GM18502 (cell line): Measurements from ENCODE around the gene FOXO6.

ENCODE experiments used
- ATAC-seq: cut with Tn5 transposase; IDR thresholded peaks from one replicate; pipeline ENCODE4 v1.9.1; 2021; ENCODE audit warnings: mild to moderate bottlenecking; ENCODE audit not compliant: unreplicated experiment, poor library complexity

FOXO6 gene

DNA sequence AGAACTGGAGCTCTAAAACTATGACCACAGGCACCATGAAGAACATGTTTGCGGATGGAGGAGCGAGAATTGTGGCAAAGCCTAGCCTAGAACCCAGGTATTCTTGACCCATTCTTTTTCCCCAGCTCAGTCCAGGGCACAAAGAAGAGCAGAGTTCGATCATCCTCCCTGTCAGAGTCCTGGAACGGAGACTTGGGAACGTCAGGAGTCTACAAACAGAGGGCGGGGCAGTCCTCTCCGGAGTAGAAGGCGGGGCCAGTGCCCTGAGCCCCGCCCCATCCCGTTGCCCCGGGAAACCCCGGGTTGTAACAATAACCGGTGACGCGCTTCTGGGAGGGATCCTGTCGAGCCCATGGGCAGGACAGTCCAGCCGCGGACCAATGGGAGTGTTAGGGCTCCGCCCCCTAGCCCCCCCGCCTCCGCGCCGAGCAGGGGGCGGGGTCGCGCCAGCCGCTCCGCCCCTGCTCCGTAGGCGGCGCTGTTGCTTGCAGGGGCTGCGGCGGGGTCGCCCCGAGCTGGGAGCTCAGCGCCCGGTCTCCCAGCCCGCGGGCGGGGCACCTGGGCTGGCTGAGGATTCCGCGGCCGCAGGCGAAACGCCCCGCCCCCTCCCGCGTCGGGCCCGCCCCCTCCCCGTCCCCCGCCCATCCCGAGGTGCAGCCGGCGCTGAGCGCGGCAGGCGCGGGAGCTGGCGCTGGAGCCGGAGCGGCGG lies at the start of gene FOXO6:
TSS of gene FOXO6 (plus strand) at position 649 of the 709 bp plus-strand sequence.
- peak; percentile 91 for ATAC-seq

- no peak for ATAC-seq
These were observed 48.1 kb upstream of the FOXO6 start for GRCh38 chr1:41312991-41313645.

GRCh38 chr1:41313661-41314131 lies 47.5 kb upstream of the FOXO6 start:
- ATAC-seq: no peak

GRCh38 chr1:41314376-41315145 lies 46.7 kb upstream of the FOXO6 start:
- no peak for ATAC-seq

DNA sequence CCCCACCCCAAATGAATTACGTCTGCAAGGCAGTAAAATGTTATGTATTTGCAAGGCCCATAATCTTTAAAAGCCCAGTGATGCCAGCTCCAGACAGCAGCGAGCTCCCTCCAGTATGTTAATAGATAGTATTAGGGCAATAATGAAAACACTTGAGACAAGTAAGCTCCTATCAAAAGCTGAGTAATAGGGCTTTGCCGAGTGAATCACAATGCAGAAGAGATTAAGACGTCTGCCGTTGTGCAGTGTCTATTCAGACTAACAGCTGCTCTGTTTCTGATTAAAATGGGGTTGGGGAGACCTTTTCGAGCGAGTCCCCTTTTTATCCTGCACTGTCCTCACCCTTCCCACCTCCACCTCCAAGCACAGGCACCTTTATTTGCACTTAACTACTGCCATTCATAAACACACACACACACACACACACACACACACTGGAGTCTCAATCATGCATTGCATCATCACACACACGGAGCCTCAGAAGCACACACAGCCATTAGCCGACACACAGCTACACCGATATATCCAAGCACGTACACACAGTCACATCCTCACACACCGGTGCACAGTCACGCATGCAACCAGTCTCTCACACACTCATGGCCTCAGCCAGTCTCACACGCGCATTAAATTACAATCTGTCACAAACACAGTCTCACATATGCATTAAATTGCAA lies 46.0 kb upstream of the FOXO6 start:
- ATAC-seq: no peak

- no peak for ATAC-seq
These were observed 45.4 kb upstream of the FOXO6 start for GRCh38 chr1:41315871-41316270.

DNA sequence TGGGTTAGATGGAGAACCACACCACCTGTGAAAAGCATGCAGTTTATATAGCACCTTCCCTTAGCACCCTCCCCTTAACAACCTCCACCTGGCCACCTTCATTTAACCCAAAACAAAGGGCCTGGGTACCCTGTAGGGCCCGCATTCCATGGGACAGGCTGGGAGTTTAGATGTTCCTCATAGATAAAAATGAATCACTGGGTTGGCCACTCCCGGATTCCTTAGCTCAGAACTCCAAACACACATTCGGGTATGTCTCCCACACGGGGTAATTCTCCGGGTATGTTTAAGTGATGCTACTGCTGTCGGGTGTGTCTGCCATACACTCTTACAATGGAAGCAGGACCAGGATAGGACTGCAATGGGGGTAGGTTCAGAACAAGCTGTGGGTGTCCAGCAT lies 43.9 kb upstream of the FOXO6 start:
- no peak for ATAC-seq

GRCh38 chr1:41318135-41318534 lies 43.1 kb upstream of the FOXO6 start:
- no peak for ATAC-seq

DNA sequence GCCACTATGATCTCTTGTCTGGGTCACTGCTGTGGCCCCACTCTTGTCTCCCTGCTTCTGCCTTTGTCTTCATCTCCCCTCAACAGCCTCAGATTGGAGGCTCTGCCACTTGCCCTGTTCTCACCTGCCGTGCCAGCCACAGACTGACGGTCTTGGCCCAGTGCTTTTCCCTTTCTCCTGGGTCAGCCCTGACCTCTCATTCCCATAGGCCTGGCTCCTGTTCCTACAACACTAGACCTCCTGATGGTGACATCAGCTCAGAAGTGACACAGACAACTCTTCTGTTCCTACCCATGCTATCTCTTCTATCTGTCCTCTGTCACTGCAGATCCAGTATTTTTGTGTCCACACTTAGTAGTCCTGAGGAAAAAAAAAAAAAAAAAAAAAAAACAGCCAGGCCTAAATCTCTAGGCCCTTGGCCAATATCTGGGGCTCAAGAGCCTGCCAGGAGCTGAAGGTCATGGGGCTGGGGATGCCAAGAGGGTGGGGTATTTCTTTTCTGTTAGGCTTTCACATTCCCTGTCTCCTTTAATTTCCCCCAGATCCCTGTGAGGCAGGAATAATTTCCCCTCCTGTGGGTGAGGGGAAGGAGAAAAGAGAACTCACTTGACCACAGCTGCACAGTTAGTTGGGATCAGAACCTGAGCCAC lies 42.0 kb upstream of the FOXO6 start:
- no peak for ATAC-seq

GRCh38 chr1:41319807-41320711 lies 41.2 kb upstream of the FOXO6 start:
- no peak for ATAC-seq

DNA sequence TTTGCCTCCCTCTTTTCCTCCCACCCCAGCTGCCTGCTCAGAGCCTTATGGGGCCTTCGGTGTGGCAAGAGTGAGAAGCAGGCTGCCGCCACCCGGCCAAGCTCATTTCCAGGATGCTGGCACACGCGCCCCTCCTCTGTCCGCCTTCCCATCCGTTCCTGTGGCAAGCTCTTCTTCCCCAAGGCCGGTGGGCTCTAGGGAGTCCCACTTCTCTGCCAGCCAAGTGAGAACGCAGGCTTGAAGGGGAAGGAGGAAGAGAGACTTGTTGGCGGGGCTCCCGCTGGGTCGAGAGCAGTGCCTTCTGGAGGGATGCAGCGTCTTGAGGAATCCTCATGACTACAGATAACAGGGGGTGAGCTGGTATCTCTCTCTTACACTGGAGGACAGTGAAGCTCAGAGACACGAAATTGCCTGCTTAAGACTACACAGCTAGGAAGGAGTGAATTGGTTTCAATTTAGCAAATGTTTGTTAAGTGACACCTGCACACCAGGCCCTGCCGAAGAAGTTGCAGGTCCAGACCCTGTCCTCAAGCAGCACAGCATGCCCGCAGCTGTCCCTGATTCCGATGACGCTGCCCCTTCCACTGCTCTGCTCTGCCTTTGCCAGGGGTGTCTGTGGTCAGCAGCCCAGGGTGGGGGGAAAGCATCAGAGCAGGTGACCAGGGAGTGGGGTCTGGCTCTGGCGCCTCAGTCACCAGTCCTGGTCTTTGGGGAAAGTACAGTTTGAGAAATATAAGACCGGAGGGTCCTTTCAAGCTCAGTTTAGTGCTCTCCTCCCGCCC lies 40.1 kb upstream of the FOXO6 start:
- ATAC-seq: no peak

DNA sequence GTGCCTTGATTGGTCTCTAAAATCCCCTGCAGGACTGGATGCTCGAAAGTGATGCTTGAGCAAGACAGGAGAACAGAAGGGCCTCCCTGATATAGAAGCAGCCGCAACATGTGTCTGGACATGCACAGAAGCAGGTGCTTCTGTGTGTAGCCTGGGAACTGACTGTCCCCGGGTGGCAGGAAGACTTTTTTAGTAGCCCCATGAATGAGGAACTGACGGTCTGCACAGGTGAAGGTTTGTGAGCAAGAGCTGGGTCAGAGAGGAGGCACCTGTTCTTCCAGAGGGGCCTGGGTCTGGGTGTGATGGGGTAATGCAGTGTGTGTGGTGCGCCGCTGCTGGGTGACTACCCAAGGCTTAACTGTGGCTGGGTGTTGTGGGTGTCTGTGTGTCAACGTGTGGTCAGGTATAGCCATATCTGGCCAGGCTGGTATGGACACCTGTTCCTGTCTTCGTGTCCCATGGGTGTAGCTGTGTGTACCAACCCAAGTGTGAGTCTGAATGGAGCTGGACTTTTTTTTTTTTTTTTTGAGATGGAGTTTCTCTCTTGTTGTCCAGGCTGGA lies 39.1 kb upstream of the FOXO6 start:
- no peak for ATAC-seq

GRCh38 chr1:41322835-41323234 lies 38.4 kb upstream of the FOXO6 start:
- no peak for ATAC-seq

- no peak for ATAC-seq
These were observed 38.0 kb upstream of the FOXO6 start for GRCh38 chr1:41323243-41323642.

- no peak for ATAC-seq
These were observed 35.4 kb upstream of the FOXO6 start for GRCh38 chr1:41325801-41326200.

DNA sequence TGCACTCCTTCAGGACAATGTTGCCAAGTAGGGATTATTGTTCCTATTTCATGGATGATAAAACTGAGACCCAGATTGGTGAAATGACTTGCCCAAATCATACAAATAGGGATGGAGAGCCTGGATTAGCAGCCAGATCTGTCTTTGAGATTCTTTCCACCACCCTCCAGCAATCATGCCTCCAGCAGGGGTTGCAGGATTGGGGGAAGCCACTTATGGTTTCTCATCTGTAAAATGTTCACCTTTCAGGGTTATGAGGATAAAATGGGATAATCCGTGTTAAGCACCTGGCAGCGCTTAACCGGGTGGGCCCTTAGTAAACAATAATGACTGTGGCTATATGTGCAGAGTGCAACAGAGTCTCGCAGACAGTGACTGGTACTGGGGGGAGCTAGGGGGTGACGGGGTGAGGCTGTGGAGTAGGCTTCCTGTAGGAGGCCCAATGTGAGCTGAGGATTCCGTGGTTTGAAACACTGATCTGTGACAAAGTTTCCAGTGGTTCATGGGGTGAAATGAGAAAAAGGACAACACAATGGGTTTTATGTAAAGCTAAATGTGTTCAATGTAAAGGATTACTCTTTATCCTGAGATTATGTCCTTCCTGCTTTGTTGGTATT lies 33.7 kb upstream of the FOXO6 start:
- ATAC-seq: no peak

DNA sequence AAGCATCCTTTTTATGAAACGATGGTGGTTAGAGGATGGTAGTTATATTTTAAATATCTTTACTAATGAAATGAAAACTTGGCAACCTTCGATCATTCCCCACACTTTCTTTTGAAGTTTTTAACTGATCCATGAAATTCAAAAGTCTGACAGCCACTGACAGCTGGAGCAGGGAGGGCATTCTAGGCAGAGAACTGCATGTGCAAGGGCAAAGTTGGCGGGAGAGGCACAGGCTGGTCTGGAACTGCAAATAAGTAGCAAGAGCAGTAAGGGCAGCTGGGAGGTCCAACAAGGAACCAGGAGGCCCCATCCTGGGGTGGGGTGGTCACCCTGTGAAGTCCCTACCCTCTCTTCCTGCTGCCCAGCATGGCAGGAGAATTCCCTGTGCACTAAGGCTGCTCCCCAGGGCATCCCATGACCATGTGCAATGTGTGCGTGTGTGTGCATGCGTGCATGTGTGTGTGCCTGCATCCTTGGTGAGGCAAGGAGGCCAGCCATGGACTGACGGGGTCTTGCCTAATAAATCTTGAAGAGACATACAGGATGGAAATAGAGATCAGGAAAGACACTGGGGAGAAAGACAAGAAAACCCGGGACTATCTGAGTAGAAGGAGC lies 33.1 kb upstream of the FOXO6 start:
- no peak for ATAC-seq
